Ovary (tissue), 3 donors: ENCODE results near the gene POLA2.

ENCODE experiments used
- CTCF ChIP-seq, 3 donors: fragments of 450-650 bp in 2 of 3; fragments of 200-600 bp in 1 of 3; IDR thresholded peaks; one replicate each; pipeline versions ENCODE4 v1.5.1 to v1.8.0; 2016 to 2022; ENCODE audit warnings: antibody characterized with exemption in 3 of 3, mild to moderate bottlenecking in 1 of 3
- POLR2A ChIP-seq: fragments of 450-650 bp; IDR thresholded peaks from one replicate; pipeline ENCODE4 v1.6.1; 2017; ENCODE audit warnings: antibody characterized with exemption, mild to moderate bottlenecking, moderate library complexity
- donor health status: DM: no; HTN: no; CAD: no.

- TF ChIP-seq POLR2A (no peak), CTCF (IDR thresholded peaks at IDR 0.05) (no peak)
Measured at GRCh38 chr11:65241134-65241533, 20.6 kb upstream of the POLA2 start.
